Measurements from ENCODE around the gene TRPV4. TPM values are rescaled to one million over a fixed set of nuclear protein-coding genes. Genes with fewer than 3 reads are reported as not detected.
A peak's percentile ranks its signal among the peaks of the same experiment; 100 is the strongest.

TRPV4 gene
- polyA plus RNA-seq, 1 of the 3 experiments (the other 2 are of a cell fraction): 5.2 TPM

DNA sequence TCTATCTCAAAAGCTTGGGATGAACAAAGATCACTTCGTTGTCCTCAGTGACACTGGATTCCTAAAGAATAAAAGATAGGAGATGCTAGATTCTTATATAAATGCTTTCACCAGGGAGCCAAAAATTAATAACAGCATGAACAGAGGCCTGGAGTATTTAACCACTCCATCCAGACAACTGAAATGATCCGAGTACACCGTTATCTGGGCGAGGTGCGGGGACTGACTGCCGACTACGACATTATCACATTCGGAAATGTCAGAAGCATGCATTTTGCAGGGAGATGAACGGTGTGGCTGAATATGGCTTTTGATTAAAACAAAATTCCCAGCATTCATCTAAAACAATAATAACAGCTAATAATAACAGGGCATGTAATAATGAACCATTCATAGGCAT, 56.6 kb downstream of the TRPV4 start:
- H3K4me3 ChIP-seq (ENCODE audit: low read depth in 2 of 2, low read length in 1 of 2): no peak overlapping the region
- ChIA-PET CTCF (interaction anchor here (0.7 to 5.7 kb wide), 9 partner anchors 13 to 257 kb away, joined by 3 to 55 read pairs (median 8); no protein-coding TSS in a partner anchor), POLR2A (no interaction called here)
- no peak for DNase-seq
- H3K9ac ChIP-seq: no peak overlapping the region
- no peak overlapping the region for H2AFZ ChIP-seq (ENCODE audit: low read depth)
- H3K4me2 ChIP-seq: no peak overlapping the region
- no peaks in the 10 kb centered on the region for H3K36me3 ChIP-seq (replicated peaks in 1 of 2; ENCODE audit: control insufficient read depth in 1 of 2, insufficient read depth in 2 of 2, low read length in 1 of 2)
- TF ChIP-seq GABPA (IDR thresholded peaks at IDR 0.05; ENCODE audit: low read depth): no peak
- TF ChIP-seq MEF2A (IDR thresholded peaks at IDR 0.05; ENCODE audit: borderline replicate concordance, low read depth): no peak
- 68% methylated on average over 9 of the region's 9 CpGs for WGBS (ENCODE audit: low lambda C conversion rate)
- peaks cover 0 to 3% of the 10 kb centered on the region in 2 experiments; a peak in 1 of 4 replicates for H3K4me1 ChIP-seq (ENCODE audit: control insufficient read depth in 1 of 2, insufficient read depth in 2 of 2, low read depth in 1 of 2, low read length in 1 of 2)
- no peaks in the 10 kb centered on the region for H4K20me1 ChIP-seq (ENCODE audit: insufficient read depth)
- 0 out of 4 replicates have a peak overlapping the region, but pooled peaks of 1 of the 2 experiments have one; percentile 6 for H3K27ac ChIP-seq (ENCODE audit: low read depth in 2 of 2, low read length in 1 of 2)
- H3K9me3 ChIP-seq: no peaks in the 10 kb centered on the region
- H3F3A ChIP-seq (replicated peaks; ENCODE audit: insufficient read depth): no peaks in the 10 kb centered on the region
- H3K79me2 ChIP-seq (ENCODE audit: insufficient read depth): no peaks in the 10 kb centered on the region
- no peaks in the 10 kb centered on the region for H3K27me3 ChIP-seq (ENCODE audit: insufficient read depth)
- H3K9me2 ChIP-seq: no peaks in the 10 kb centered on the region

- H3F3A ChIP-seq (replicated peaks; ENCODE audit: insufficient read depth): no peaks in the 10 kb centered on the region
- no peak overlapping the region for H2AFZ ChIP-seq (ENCODE audit: low read depth)
- no peak overlapping the region for H3K9ac ChIP-seq
- no peaks in the 10 kb centered on the region for H3K27me3 ChIP-seq (ENCODE audit: insufficient read depth)
- no peaks in the 10 kb centered on the region for H3K36me3 ChIP-seq (replicated peaks in 1 of 2; ENCODE audit: control insufficient read depth in 1 of 2, insufficient read depth in 2 of 2, low read length in 1 of 2)
- ChIA-PET CTCF (interaction anchor here (0.6 to 5.7 kb wide), 29 partner anchors 10 to 284 kb away, joined by 3 to 55 read pairs (median 4); partner anchors contain the start of genes MMAB and MVK), POLR2A (no interaction called here)
- no peak overlapping the region for H3K4me2 ChIP-seq
- 43% methylated on average over 5 of the region's 10 CpGs for WGBS (ENCODE audit: low lambda C conversion rate)
- H3K27ac ChIP-seq (ENCODE audit: low read depth in 2 of 2, low read length in 1 of 2): no peak overlapping the region
- H3K9me2 ChIP-seq: no peaks in the 10 kb centered on the region
- H3K4me1 ChIP-seq (ENCODE audit: control insufficient read depth in 1 of 2, insufficient read depth in 2 of 2, low read depth in 1 of 2, low read length in 1 of 2): peaks cover 0 to 5% of the 10 kb centered on the region in 2 experiments; a peak in 1 of 4 replicates
- H4K20me1 ChIP-seq (ENCODE audit: insufficient read depth): no peaks in the 10 kb centered on the region
- no peaks in the 10 kb centered on the region for H3K79me2 ChIP-seq (ENCODE audit: insufficient read depth)
- peak overlapping the region in 1 of 2 experiments; percentile 17; a peak in 1 of 4 replicates for H3K4me3 ChIP-seq (ENCODE audit: low read depth in 2 of 2, low read length in 1 of 2)
- peak; percentile 76 for DNase-seq
- no peaks in the 10 kb centered on the region for H3K9me3 ChIP-seq
- TF ChIP-seq RXRA (IDR thresholded peaks at IDR 0.05; ENCODE audit: borderline replicate concordance, low read depth): no peak
- no peak for TF ChIP-seq EZH2phosphoT487 (IDR thresholded peaks at IDR 0.05; ENCODE audit: borderline replicate concordance, low read depth)
- TF ChIP-seq GABPA (IDR thresholded peaks at IDR 0.05; ENCODE audit: low read depth): no peak
- TF ChIP-seq TCF12 (IDR thresholded peaks at IDR 0.05): no peak
- TF ChIP-seq, protein P1, sequence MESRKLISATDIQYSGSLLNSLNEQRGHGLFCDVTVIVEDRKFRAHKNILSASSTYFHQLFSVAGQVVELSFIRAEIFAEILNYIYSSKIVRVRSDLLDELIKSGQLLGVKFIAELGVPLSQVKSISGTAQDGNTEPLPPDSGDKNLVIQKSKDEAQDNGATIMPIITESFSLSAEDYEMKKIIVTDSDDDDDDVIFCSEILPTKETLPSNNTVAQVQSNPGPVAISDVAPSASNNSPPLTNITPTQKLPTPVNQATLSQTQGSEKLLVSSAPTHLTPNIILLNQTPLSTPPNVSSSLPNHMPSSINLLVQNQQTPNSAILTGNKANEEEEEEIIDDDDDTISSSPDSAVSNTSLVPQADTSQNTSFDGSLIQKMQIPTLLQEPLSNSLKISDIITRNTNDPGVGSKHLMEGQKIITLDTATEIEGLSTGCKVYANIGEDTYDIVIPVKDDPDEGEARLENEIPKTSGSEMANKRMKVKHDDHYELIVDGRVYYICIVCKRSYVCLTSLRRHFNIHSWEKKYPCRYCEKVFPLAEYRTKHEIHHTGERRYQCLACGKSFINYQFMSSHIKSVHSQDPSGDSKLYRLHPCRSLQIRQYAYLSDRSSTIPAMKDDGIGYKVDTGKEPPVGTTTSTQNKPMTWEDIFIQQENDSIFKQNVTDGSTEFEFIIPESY (IDR thresholded peaks at IDR 0.05; ENCODE audit: borderline replicate concordance, low read depth): no peak
- no peak for TF ChIP-seq PBX3 (IDR thresholded peaks at IDR 0.05)
- no peak for TF ChIP-seq RFX5 (IDR thresholded peaks at IDR 0.05; ENCODE audit: low read length)
- TF ChIP-seq RAD21 (IDR thresholded peaks at IDR 0.05; ENCODE audit: low read length): peak; percentile 79
- TF ChIP-seq CHD2 (IDR thresholded peaks at IDR 0.05; ENCODE audit: low read length, partially characterized antibody): no peak
- TF ChIP-seq YY1 (IDR thresholded peaks at IDR 0.05; ENCODE audit: low read depth): no peak
- TF ChIP-seq, protein P2, sequence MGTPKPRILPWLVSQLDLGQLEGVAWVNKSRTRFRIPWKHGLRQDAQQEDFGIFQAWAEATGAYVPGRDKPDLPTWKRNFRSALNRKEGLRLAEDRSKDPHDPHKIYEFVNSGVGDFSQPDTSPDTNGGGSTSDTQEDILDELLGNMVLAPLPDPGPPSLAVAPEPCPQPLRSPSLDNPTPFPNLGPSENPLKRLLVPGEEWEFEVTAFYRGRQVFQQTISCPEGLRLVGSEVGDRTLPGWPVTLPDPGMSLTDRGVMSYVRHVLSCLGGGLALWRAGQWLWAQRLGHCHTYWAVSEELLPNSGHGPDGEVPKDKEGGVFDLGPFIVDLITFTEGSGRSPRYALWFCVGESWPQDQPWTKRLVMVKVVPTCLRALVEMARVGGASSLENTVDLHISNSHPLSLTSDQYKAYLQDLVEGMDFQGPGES (IDR thresholded peaks at IDR 0.05; ENCODE audit: low read depth, low read length): no peak
- TF ChIP-seq NRF1 (IDR thresholded peaks at IDR 0.05; ENCODE audit: low read depth, low read length): no peak
- no peak for TF ChIP-seq MEF2A (IDR thresholded peaks at IDR 0.05; ENCODE audit: borderline replicate concordance, low read depth)
- TF ChIP-seq MAX (IDR thresholded peaks at IDR 0.05; ENCODE audit: low read depth): no peak
- TF ChIP-seq, protein P3, sequence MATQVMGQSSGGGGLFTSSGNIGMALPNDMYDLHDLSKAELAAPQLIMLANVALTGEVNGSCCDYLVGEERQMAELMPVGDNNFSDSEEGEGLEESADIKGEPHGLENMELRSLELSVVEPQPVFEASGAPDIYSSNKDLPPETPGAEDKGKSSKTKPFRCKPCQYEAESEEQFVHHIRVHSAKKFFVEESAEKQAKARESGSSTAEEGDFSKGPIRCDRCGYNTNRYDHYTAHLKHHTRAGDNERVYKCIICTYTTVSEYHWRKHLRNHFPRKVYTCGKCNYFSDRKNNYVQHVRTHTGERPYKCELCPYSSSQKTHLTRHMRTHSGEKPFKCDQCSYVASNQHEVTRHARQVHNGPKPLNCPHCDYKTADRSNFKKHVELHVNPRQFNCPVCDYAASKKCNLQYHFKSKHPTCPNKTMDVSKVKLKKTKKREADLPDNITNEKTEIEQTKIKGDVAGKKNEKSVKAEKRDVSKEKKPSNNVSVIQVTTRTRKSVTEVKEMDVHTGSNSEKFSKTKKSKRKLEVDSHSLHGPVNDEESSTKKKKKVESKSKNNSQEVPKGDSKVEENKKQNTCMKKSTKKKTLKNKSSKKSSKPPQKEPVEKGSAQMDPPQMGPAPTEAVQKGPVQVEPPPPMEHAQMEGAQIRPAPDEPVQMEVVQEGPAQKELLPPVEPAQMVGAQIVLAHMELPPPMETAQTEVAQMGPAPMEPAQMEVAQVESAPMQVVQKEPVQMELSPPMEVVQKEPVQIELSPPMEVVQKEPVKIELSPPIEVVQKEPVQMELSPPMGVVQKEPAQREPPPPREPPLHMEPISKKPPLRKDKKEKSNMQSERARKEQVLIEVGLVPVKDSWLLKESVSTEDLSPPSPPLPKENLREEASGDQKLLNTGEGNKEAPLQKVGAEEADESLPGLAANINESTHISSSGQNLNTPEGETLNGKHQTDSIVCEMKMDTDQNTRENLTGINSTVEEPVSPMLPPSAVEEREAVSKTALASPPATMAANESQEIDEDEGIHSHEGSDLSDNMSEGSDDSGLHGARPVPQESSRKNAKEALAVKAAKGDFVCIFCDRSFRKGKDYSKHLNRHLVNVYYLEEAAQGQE (IDR thresholded peaks at IDR 0.05; ENCODE audit: low read depth, low read length): no peak
- TF ChIP-seq POLR2AphosphoS5 (IDR thresholded peaks at IDR 0.05; ENCODE audit: low read depth, low read length): no peak
Observed at GRCh38 chr12:109775172-109775881, 57.9 kb downstream of the TRPV4 start.
